ENCODE data around the gene MCF2L2. TPM values are rescaled to one million over a fixed set of nuclear protein-coding genes. Genes with fewer than 3 reads are reported as not detected.
"Not testable (repeated sequence)": the region's sequence is repeated elsewhere in the genome, so short reads cannot be mapped to it uniquely, and the experiment has no call there.

Gene MCF2L2
- total and polyA plus RNA-seq, 7 experiments from 2014 or later, result 0.15 to 4.3 (median 0.47) TPM; not detected in 1

- Mint-ChIP-seq H3K4me3 (no peak overlapping the region), H3K9me3 (no peaks in the 10 kb centered on the region), H3K27ac (no peak overlapping the region), H3K27me3 (peaks cover 0 to 6% (median 0%) of the 10 kb centered on the region in 5 donors), H3K4me1 (peaks cover 0 to 14% (median 0%) of the 10 kb centered on the region in 7 donors), H3K36me3 (no peaks in the 10 kb centered on the region)
- Histone ChIP-seq H3K4me1 (ENCODE audit: control insufficient read depth in 2 of 2, insufficient read depth in 2 of 2, low read length in 2 of 2) (no peaks in the 10 kb centered on the region), H3K36me3 (ENCODE audit: control insufficient read depth in 2 of 3, insufficient read depth in 3 of 3, low read length in 3 of 3) (no peaks in the 10 kb centered on the region), H3K27me3 (ENCODE audit: control insufficient read depth in 2 of 2, insufficient read depth in 2 of 2, low read length in 2 of 2) (no peaks in the 10 kb centered on the region), H3K27ac (ENCODE audit: low read depth, low read length) (no peak overlapping the region), H3K9me3 (ENCODE audit: control insufficient read depth in 2 of 3, low read length in 3 of 3) (no peaks in the 10 kb centered on the region), H3K4me3 (ENCODE audit: low read length) (no peak overlapping the region)
- DNase-seq, result no peak
- ChIA-PET CTCF (interaction anchor here (0.6 kb wide), 1 partner anchor 193 kb away, joined by 3 read pairs; no protein-coding TSS in a partner anchor), POLR2A (no interaction called here)
- intact Hi-C loops (cut with micrococcal nuclease), result no loop called here
- no peak for ATAC-seq
These were observed 51.0 kb downstream of the MCF2L2 start for GRCh38 chr3:183377307-183377959.

GRCh38 chr3:183375787-183376186, 52.6 kb downstream of the MCF2L2 start:
- Histone ChIP-seq H3K27me3 (ENCODE audit: control insufficient read depth in 2 of 2, insufficient read depth in 2 of 2, low read length in 2 of 2) (no peaks in the 10 kb centered on the region), H3K36me3 (ENCODE audit: control insufficient read depth in 2 of 3, insufficient read depth in 3 of 3, low read length in 3 of 3) (no peaks in the 10 kb centered on the region), H3K9me3 (ENCODE audit: control insufficient read depth in 2 of 3, low read length in 3 of 3) (no peaks in the 10 kb centered on the region), H3K4me3 (ENCODE audit: low read length) (no peak overlapping the region), H3K27ac (ENCODE audit: low read depth, low read length) (no peak overlapping the region), H3K4me1 (ENCODE audit: control insufficient read depth in 2 of 2, insufficient read depth in 2 of 2, low read length in 2 of 2) (no peaks in the 10 kb centered on the region)
- POLR2A ChIA-PET, result no interaction called here
- intact Hi-C loops (cut with micrococcal nuclease), result no loop called here
- DNase-seq (no peak), ATAC-seq (peak; percentile 69)
- H3K27ac Mint-ChIP-seq, result no peak overlapping the region
- H3K4me3 Mint-ChIP-seq, result no peak overlapping the region
- no peaks in the 10 kb centered on the region for H3K9me3 Mint-ChIP-seq
- peaks cover 0 to 15% (median 0%) of the 10 kb centered on the region in 7 donors for H3K4me1 Mint-ChIP-seq
- H3K36me3 Mint-ChIP-seq, result no peaks in the 10 kb centered on the region
- peaks cover 0 to 6% (median 0%) of the 10 kb centered on the region in 5 donors for H3K27me3 Mint-ChIP-seq
- CTCF ChIA-PET, result interaction anchor here (0.9 kb wide), 1 partner anchor 473 kb away, joined by 4 read pairs; no protein-coding TSS in a partner anchor

GRCh38 chr3:183375337-183375736, 53.1 kb downstream of the MCF2L2 start:
- Histone ChIP-seq H3K27me3 (ENCODE audit: control insufficient read depth in 2 of 2, insufficient read depth in 2 of 2, low read length in 2 of 2) (no peaks in the 10 kb centered on the region), H3K9me3 (ENCODE audit: control insufficient read depth in 2 of 3, low read length in 3 of 3) (no peaks in the 10 kb centered on the region), H3K4me3 (ENCODE audit: low read length) (no peak overlapping the region), H3K4me1 (ENCODE audit: control insufficient read depth in 2 of 2, insufficient read depth in 2 of 2, low read length in 2 of 2) (no peaks in the 10 kb centered on the region), H3K27ac (ENCODE audit: low read depth, low read length) (no peak overlapping the region), H3K36me3 (ENCODE audit: control insufficient read depth in 2 of 3, insufficient read depth in 3 of 3, low read length in 3 of 3) (no peaks in the 10 kb centered on the region)
- no peak overlapping the region for H3K27ac Mint-ChIP-seq
- no peaks in the 10 kb centered on the region for H3K9me3 Mint-ChIP-seq
- H3K36me3 Mint-ChIP-seq, result no peaks in the 10 kb centered on the region
- intact Hi-C loops (cut with micrococcal nuclease), result no loop called here
- no peak overlapping the region for H3K4me3 Mint-ChIP-seq
- peaks cover 0 to 17% (median 0%) of the 10 kb centered on the region in 7 donors for H3K4me1 Mint-ChIP-seq
- peaks cover 0 to 6% (median 0%) of the 10 kb centered on the region in 5 donors for H3K27me3 Mint-ChIP-seq
- no peak for DNase-seq
- CTCF ChIA-PET, result no interaction called here
- POLR2A ChIA-PET, result no interaction called here
- no peak for ATAC-seq

GRCh38 chr3:183372911-183373310, 55.5 kb downstream of the MCF2L2 start:
- ChIA-PET CTCF (interaction anchor here (0.6 kb wide), 2 partner anchors 189 to 190 kb away, joined by 3 to 4 read pairs; no protein-coding TSS in a partner anchor), POLR2A (interaction anchor here (0.6 kb wide), 1 partner anchor 450 kb away, joined by 3 read pairs; no protein-coding TSS in a partner anchor)
- Histone ChIP-seq H3K4me1 (ENCODE audit: control insufficient read depth in 2 of 2, insufficient read depth in 2 of 2, low read length in 2 of 2) (no peaks in the 10 kb centered on the region), H3K9me3 (ENCODE audit: control insufficient read depth in 2 of 3, low read length in 3 of 3) (no peaks in the 10 kb centered on the region), H3K27ac (ENCODE audit: low read depth, low read length) (no peak overlapping the region), H3K4me3 (ENCODE audit: low read length) (no peak overlapping the region), H3K27me3 (ENCODE audit: control insufficient read depth in 2 of 2, insufficient read depth in 2 of 2, low read length in 2 of 2) (no peaks in the 10 kb centered on the region), H3K36me3 (ENCODE audit: control insufficient read depth in 2 of 3, insufficient read depth in 3 of 3, low read length in 3 of 3) (no peaks in the 10 kb centered on the region)
- Mint-ChIP-seq H3K4me3 (no peak overlapping the region), H3K27ac (no peak overlapping the region), H3K27me3 (peaks cover 0 to 6% (median 0%) of the 10 kb centered on the region in 5 donors), H3K9me3 (no peaks in the 10 kb centered on the region), H3K36me3 (peaks cover 0 to 5% (median 0%) of the 10 kb centered on the region in 5 donors), H3K4me1 (peaks cover 0 to 15% (median 0%) of the 10 kb centered on the region in 7 donors)
- ATAC-seq (no peak), DNase-seq (no peak)
- intact Hi-C loops (cut with micrococcal nuclease), result no loop called here

GRCh38 chr3:183371600-183371968, 56.8 kb downstream of the MCF2L2 start:
- H3K27me3 Mint-ChIP-seq; H3K27ac ChIP-seq (ENCODE audit: low read depth, low read length); ATAC-seq; intact Hi-C loops (cut with micrococcal nuclease); H3K4me3 Mint-ChIP-seq; H3K9me3 Mint-ChIP-seq; H3K9me3 ChIP-seq (ENCODE audit: control insufficient read depth in 2 of 3, low read length in 3 of 3); H3K4me1 Mint-ChIP-seq; H3K4me1 ChIP-seq (ENCODE audit: control insufficient read depth in 2 of 2, insufficient read depth in 2 of 2, low read length in 2 of 2); H3K36me3 ChIP-seq (ENCODE audit: control insufficient read depth in 2 of 3, insufficient read depth in 3 of 3, low read length in 3 of 3); DNase-seq; H3K36me3 Mint-ChIP-seq; POLR2A ChIA-PET; CTCF ChIA-PET; H3K4me3 ChIP-seq (ENCODE audit: low read length); H3K27me3 ChIP-seq (ENCODE audit: control insufficient read depth in 2 of 2, insufficient read depth in 2 of 2, low read length in 2 of 2); H3K27ac Mint-ChIP-seq: not testable (repeated sequence)

GRCh38 chr3:183370391-183370790, 58.0 kb downstream of the MCF2L2 start:
- Mint-ChIP-seq H3K4me3 (no peak overlapping the region), H3K9me3 (peaks cover 0 to 2% (median 0%) of the 10 kb centered on the region in 11 donors), H3K27ac (no peak overlapping the region), H3K36me3 (peaks cover 0 to 8% (median 0%) of the 10 kb centered on the region in 5 donors), H3K4me1 (peaks cover 0 to 13% (median 9%) of the 10 kb centered on the region in 7 donors), H3K27me3 (peaks cover 0 to 6% (median 0%) of the 10 kb centered on the region in 5 donors)
- Histone ChIP-seq H3K4me3 (ENCODE audit: low read length) (no peak overlapping the region), H3K36me3 (ENCODE audit: control insufficient read depth in 2 of 3, insufficient read depth in 3 of 3, low read length in 3 of 3) (no peaks in the 10 kb centered on the region), H3K27me3 (ENCODE audit: control insufficient read depth in 2 of 2, insufficient read depth in 2 of 2, low read length in 2 of 2) (no peaks in the 10 kb centered on the region), H3K4me1 (ENCODE audit: control insufficient read depth in 2 of 2, insufficient read depth in 2 of 2, low read length in 2 of 2) (no peaks in the 10 kb centered on the region), H3K9me3 (ENCODE audit: control insufficient read depth in 2 of 3, low read length in 3 of 3) (no peaks in the 10 kb centered on the region), H3K27ac (ENCODE audit: low read depth, low read length) (no peak overlapping the region)
- intact Hi-C loops (cut with micrococcal nuclease), result no loop called here
- no peak for ATAC-seq
- ChIA-PET CTCF (no interaction called here), POLR2A (no interaction called here)
- DNase-seq, result no peak

- DNase-seq, result no peak
- no peaks in the 10 kb centered on the region for H3K27me3 ChIP-seq (ENCODE audit: control insufficient read depth in 2 of 2, insufficient read depth in 2 of 2, low read length in 2 of 2)
- no peak overlapping the region for H3K27ac Mint-ChIP-seq
- no peaks in the 10 kb centered on the region for H3K9me3 ChIP-seq (ENCODE audit: control insufficient read depth in 2 of 3, low read length in 3 of 3)
- intact Hi-C loops (cut with micrococcal nuclease), result loop anchor here in 1 of 2 donors (5.0 kb wide), 1 partner anchor 167 kb away; no protein-coding TSS in a partner anchor
- peaks cover 0 to 6% (median 0%) of the 10 kb centered on the region in 5 donors for H3K27me3 Mint-ChIP-seq
- H3K36me3 Mint-ChIP-seq, result peaks cover 0 to 8% (median 0%) of the 10 kb centered on the region in 5 donors
- H3K9me3 Mint-ChIP-seq, result peaks cover 0 to 2% (median 0%) of the 10 kb centered on the region in 11 donors
- POLR2A ChIA-PET, result no interaction called here
- no peak overlapping the region for H3K4me3 ChIP-seq (ENCODE audit: low read length)
- no peaks in the 10 kb centered on the region for H3K36me3 ChIP-seq (ENCODE audit: control insufficient read depth in 2 of 3, insufficient read depth in 3 of 3, low read length in 3 of 3)
- CTCF ChIA-PET, result interaction anchor here (0.6 kb wide), 1 partner anchor 1031 kb away, joined by 3 read pairs; no protein-coding TSS in a partner anchor
- no peak overlapping the region for H3K4me3 Mint-ChIP-seq
- no peak for ATAC-seq
- H3K4me1 ChIP-seq (ENCODE audit: control insufficient read depth in 2 of 2, insufficient read depth in 2 of 2, low read length in 2 of 2), result no peaks in the 10 kb centered on the region
- peaks cover 0 to 13% (median 9%) of the 10 kb centered on the region in 7 donors for H3K4me1 Mint-ChIP-seq
- no peak overlapping the region for H3K27ac ChIP-seq (ENCODE audit: low read depth, low read length)
These were observed 58.8 kb downstream of the MCF2L2 start for GRCh38 chr3:183369627-183370026.
